PC-3 (cell line): ENCODE results near the gene ZNF417. TPM values are rescaled to one million over a fixed set of nuclear protein-coding genes. Genes with fewer than 3 reads are reported as not detected.
"Not testable (repeated sequence)": the region's sequence is repeated elsewhere in the genome, so short reads cannot be mapped to it uniquely, and the experiment has no call there.

Source experiments
- ATAC-seq: fragments of 200-7000 bp; cut with Tn5 transposase; 2 replicates; pipeline ENCODE4 v1.9.1; 2020; ENCODE audit warnings: mild to moderate bottlenecking, moderate library complexity
- BruUV-seq: library from RNA; stranded (reverse); fragments of 400-500 nt; replicated peaks from 2 replicates; lab custom pipeline; 2021; lab: Mats Ljungman, UMichigan
- CTCF ChIA-PET: fragments of 300-600 bp; sonication (Branson Sonifier 250); formaldehyde crosslinking; loops from one replicate; lab custom pipeline; 2022; ENCODE audit warnings: antibody characterized with exemption; lab: Charles Lee
- POLR2A ChIA-PET: fragments of 300-600 bp; sonication (Branson Sonifier 250); formaldehyde crosslinking; loops from one replicate; lab custom pipeline; 2022; ENCODE audit warnings: antibody characterized with exemption; ENCODE audit not compliant: unreplicated experiment; lab: Charles Lee
- DNase-seq: peaks from one replicate; pipeline ENCODE4 v3.0.0-alpha.2; 2015
- H2AFZ ChIP-seq: fragments of 300-600 bp; sonication (generic); 2 replicates; pipeline ENCODE4 v1.6.0; 2016; ENCODE audit warnings: antibody characterized with exemption, low read length
- H3F3A ChIP-seq: fragments of 300-600 bp; sonication (generic); one replicate; pipeline ENCODE4 v1.6.0; 2017; ENCODE audit warnings: antibody characterized with exemption, low read length, control low read depth, mild to moderate bottlenecking; ENCODE audit not compliant: unreplicated experiment
- H3K27ac ChIP-seq: fragments of 300-600 bp; sonication (generic); 2 replicates; pipeline ENCODE4 v1.5.1; 2016; ENCODE audit warnings: mild to moderate bottlenecking, low read length
- H3K27me3 ChIP-seq: fragments of 300-600 bp; sonication (generic); 2 replicates; pipeline ENCODE4 v1.6.1; 2016; ENCODE audit warnings: low read length, mixed read lengths
- H3K36me3 ChIP-seq: fragments of 300-600 bp; sonication (generic); 2 replicates; pipeline ENCODE4 v1.6.1; 2016; ENCODE audit warnings: low read depth, mixed run types, low read length, mixed read lengths
- H3K4me1 ChIP-seq: fragments of 300-600 bp; sonication (generic); 2 replicates; pipeline ENCODE4 v1.5.1; 2016; ENCODE audit warnings: low read length; ENCODE audit not compliant: insufficient read depth
- H3K4me2 ChIP-seq: fragments of 300-600 bp; sonication (generic); 2 replicates; pipeline ENCODE4 v1.6.0; 2016; ENCODE audit warnings: low read length
- H3K4me3 ChIP-seq: fragments of 300-600 bp; sonication (generic); 2 replicates; pipeline ENCODE4 v1.5.1; 2016; ENCODE audit warnings: mild to moderate bottlenecking, low read length, mixed read lengths
- H3K79me2 ChIP-seq: fragments of 300-600 bp; sonication (generic); 2 replicates; pipeline ENCODE4 v1.6.1; 2017; ENCODE audit warnings: low read length, mixed read lengths
- H3K9ac ChIP-seq: fragments of 300-600 bp; sonication (generic); 2 replicates; pipeline ENCODE4 v1.6.0; 2016; ENCODE audit warnings: mild to moderate bottlenecking, low read length
- H3K9me2 ChIP-seq: fragments of 300-600 bp; sonication (generic); replicated peaks from 2 replicates; pipeline ENCODE4 v1.6.1; 2016; ENCODE audit warnings: mixed run types, low read length, mixed read lengths
- H3K9me3 ChIP-seq: fragments of 300-600 bp; sonication (generic); 2 replicates; pipeline ENCODE4 v1.6.1; 2016; ENCODE audit warnings: low read length, mixed read lengths
- H4K20me1 ChIP-seq: fragments of 300-600 bp; sonication (generic); 2 replicates; pipeline ENCODE4 v1.6.1; 2016; ENCODE audit warnings: low read length, mixed read lengths
- CTCF ChIP-seq: fragments of 300-600 bp; sonication (generic); conservative IDR thresholded peaks from 2 replicates; pipeline ENCODE4 v1.5.1; 2017; ENCODE audit warnings: antibody characterized with exemption, low read depth, mild to moderate bottlenecking, low read length
- EZH2 ChIP-seq: fragments of 300-600 bp; sonication (generic); IDR thresholded peaks from one replicate; pipeline ENCODE4 v1.6.1; 2017; ENCODE audit warnings: antibody characterized with exemption, mild to moderate bottlenecking, low read length; ENCODE audit not compliant: unreplicated experiment
- EZH2phosphoT487 ChIP-seq: fragments of 300-600 bp; sonication (generic); IDR thresholded peaks from 2 replicates; pipeline ENCODE4 v1.6.1; 2018; ENCODE audit warnings: mild to moderate bottlenecking, antibody characterized with exemption, low read length, borderline replicate concordance
- intact Hi-C: fragments of 100-400 bp; cut with micrococcal nuclease; formaldehyde crosslinking; loops from 2 replicates; pipeline ENCODE4 v1.9.0; 2023
- total RNA-seq: library from RNA; depleted of rRNA; stranded (reverse); fragments of >200 nt; gene quantifications from 2 replicates; pipeline ENCODE4 v1.2.3, GENCODE V29; 2014; rRNA removed

Gene ZNF417
- total RNA-seq, 1 experiment from 2014 or later, result 9.3 TPM

- no peak overlapping the region for H2AFZ ChIP-seq
- no peaks in the 10 kb centered on the region for H3K9me2 ChIP-seq
- ATAC-seq (no peak), DNase-seq (no peak)
- ChIA-PET POLR2A (no interaction called here), CTCF (no interaction called here)
- no peak overlapping the region for H3K4me3 ChIP-seq
- peaks cover 62% of the 10 kb centered on the region for H3K36me3 ChIP-seq
- TF ChIP-seq EZH2, result no peak
- no peak for TF ChIP-seq CTCF
- TF ChIP-seq EZH2phosphoT487, result no peak
- no peak overlapping the region for H3K27ac ChIP-seq
- H3K79me2 ChIP-seq, result no peaks in the 10 kb centered on the region
- H3K9me3 ChIP-seq, result peaks cover 43% of the 10 kb centered on the region
- intact Hi-C loops, result no loop called here
- H3K4me1 ChIP-seq, result no peaks in the 10 kb centered on the region
- no peak overlapping the region for H3K9ac ChIP-seq
- no peak overlapping the region for H3K4me2 ChIP-seq
- H3K27me3 ChIP-seq, result no peaks in the 10 kb centered on the region
- no peaks in the 10 kb centered on the region for H4K20me1 ChIP-seq
- BruUV-seq, result no TSS peak
- no peaks in the 10 kb centered on the region for H3F3A ChIP-seq
Measured at GRCh38 chr19:57870225-57870624, 46.2 kb downstream of the ZNF417 start.

GRCh38 chr19:57869655-57870054 is 46.7 kb downstream of the ZNF417 start:
- ATAC-seq, H3K27ac ChIP-seq, intact Hi-C loops, H2AFZ ChIP-seq, H3K4me3 ChIP-seq, DNase-seq, POLR2A ChIA-PET, H3K4me1 ChIP-seq, H3K9ac ChIP-seq, H3K9me2 ChIP-seq, BruUV-seq, H3F3A ChIP-seq, H3K79me2 ChIP-seq, H4K20me1 ChIP-seq, H3K4me2 ChIP-seq, H3K27me3 ChIP-seq, CTCF ChIA-PET: not testable (repeated sequence)
- peaks cover 43% of the 10 kb centered on the region for H3K9me3 ChIP-seq
- H3K36me3 ChIP-seq, result peaks cover 67% of the 10 kb centered on the region

GRCh38 chr19:57867868-57868492 is 48.4 kb downstream of the ZNF417 start:
- DNase-seq, result no peak
- H2AFZ ChIP-seq, result no peak overlapping the region

More at GRCh38 chr19:57867868-57868492, 48.4 kb downstream of the ZNF417 start:
- intact Hi-C loops, result no loop called here
- H3K9me3 ChIP-seq, result peaks cover 31% of the 10 kb centered on the region
- no peaks in the 10 kb centered on the region for H3K27me3 ChIP-seq
- H3K9me2 ChIP-seq, result no peaks in the 10 kb centered on the region
- H3K27ac ChIP-seq, result no peak overlapping the region
- no TSS peak for BruUV-seq
- no peak overlapping the region for H3K9ac ChIP-seq
- no peaks in the 10 kb centered on the region for H3K79me2 ChIP-seq
- peaks cover 67% of the 10 kb centered on the region for H3K36me3 ChIP-seq
- no peak for ATAC-seq
- no peaks in the 10 kb centered on the region for H3K4me1 ChIP-seq
- no peaks in the 10 kb centered on the region for H3F3A ChIP-seq
- no peak overlapping the region for H3K4me2 ChIP-seq
- H3K4me3 ChIP-seq, result no peak overlapping the region
- CTCF ChIA-PET, result no interaction called here
- POLR2A ChIA-PET, result no interaction called here
- no peaks in the 10 kb centered on the region for H4K20me1 ChIP-seq
- TF ChIP-seq EZH2 (no peak), EZH2phosphoT487 (no peak), CTCF (no peak)

Other genes with a start within 250 kb of the ZNF417 start
- not detected in 2 replicates for gene ZSCAN4, start 247.7 kb downstream of the ZNF417 start, total RNA-seq
- 19.7 and 20.4 TPM in 2 replicates for gene ZNF551, start 234.6 kb downstream of the ZNF417 start, total RNA-seq
- gene ZNF154, start 207.4 kb downstream of the ZNF417 start, total RNA-seq, result 0.46 TPM in 1 of 2 replicates, not detected in the other
- gene ZNF671, start 189.0 kb downstream of the ZNF417 start, total RNA-seq, result 2.3 and 4.2 TPM in 2 replicates
- gene ZNF776, start 169.8 kb downstream of the ZNF417 start, total RNA-seq, result 14.1 and 17.3 TPM in 2 replicates
- 13.1 and 13.2 TPM in 2 replicates for gene ZNF586, start 146.9 kb downstream of the ZNF417 start, total RNA-seq
- gene ZNF552, start 101.7 kb downstream of the ZNF417 start, total RNA-seq, result 8.4 and 12.0 TPM in 2 replicates
- 21.2 and 28.0 TPM in 2 replicates for gene ZNF587B, start 86.3 kb downstream of the ZNF417 start, total RNA-seq
- gene ZNF587, start 66.7 kb downstream of the ZNF417 start, total RNA-seq, result 16.3 and 21.4 TPM in 2 replicates
- 3.3 and 3.6 TPM in 2 replicates for gene ZNF814, start 27.6 kb downstream of the ZNF417 start, total RNA-seq
- gene ZNF418, start 18.8 kb upstream of the ZNF417 start, total RNA-seq, result 0.04 TPM in 1 of 2 replicates, not detected in the other
- 4.4 and 5.5 TPM in 2 replicates for gene ZNF256, start 31.1 kb upstream of the ZNF417 start, total RNA-seq
- gene C19orf18, start 57.9 kb upstream of the ZNF417 start, total RNA-seq, result 0.40 TPM in 1 of 2 replicates, not detected in the other
- 6.0 and 7.0 TPM in 2 replicates for gene ZNF606, start 86.2 kb upstream of the ZNF417 start, total RNA-seq
- not detected in 2 replicates for gene ZSCAN1, start 117.4 kb upstream of the ZNF417 start, total RNA-seq
- gene ZNF135, start 142.7 kb upstream of the ZNF417 start, total RNA-seq, result not detected in 2 replicates
- 0.66 and 1.7 TPM in 2 replicates for gene ZSCAN18, start 181.6 kb upstream of the ZNF417 start, total RNA-seq
- gene ZNF329, start 234.2 kb upstream of the ZNF417 start, total RNA-seq, result 8.2 and 10.5 TPM in 2 replicates